Measurements from ENCODE around the gene KIRREL3.

Gene KIRREL3

GRCh38 chr11:126456089-126456488 lies 544.5 kb downstream of the KIRREL3 start:
- in situ Hi-C loops (cut with MboI; ENCODE audit: low pct_unique_long_range_greater_than_20kb, low sequenced_read_pairs, unreplicated experiment): no loop called here
- DNase-seq (ENCODE audit: low spot score): no peak

GRCh38 chr11:126452241-126453101 lies 548.1 kb downstream of the KIRREL3 start:
- in situ Hi-C loops (cut with MboI; ENCODE audit: low pct_unique_long_range_greater_than_20kb, low sequenced_read_pairs, unreplicated experiment): no loop called here
- DNase-seq (ENCODE audit: low spot score): no peak
- TF ChIP-seq CTCF (IDR thresholded peaks at IDR 0.05; ENCODE audit: extremely low read depth, insufficient read depth, missing control alignments): no peak

More at GRCh38 chr11:126456089-126456488, 544.5 kb downstream of the KIRREL3 start:
- no peak for TF ChIP-seq CTCF (IDR thresholded peaks at IDR 0.05; ENCODE audit: extremely low read depth, insufficient read depth, missing control alignments)

- in situ Hi-C loops (cut with MboI; ENCODE audit: low pct_unique_long_range_greater_than_20kb, low sequenced_read_pairs, unreplicated experiment): no loop called here
- no peak for TF ChIP-seq CTCF (IDR thresholded peaks at IDR 0.05; ENCODE audit: extremely low read depth, insufficient read depth, missing control alignments)
- DNase-seq (ENCODE audit: low spot score): no peak
Observed at GRCh38 chr11:126451211-126451802, 549.3 kb downstream of the KIRREL3 start.

GRCh38 chr11:126450806-126451205 lies 549.8 kb downstream of the KIRREL3 start:
- TF ChIP-seq CTCF (IDR thresholded peaks at IDR 0.05; ENCODE audit: extremely low read depth, insufficient read depth, missing control alignments): no peak
- in situ Hi-C loops (cut with MboI; ENCODE audit: low pct_unique_long_range_greater_than_20kb, low sequenced_read_pairs, unreplicated experiment): no loop called here
- no peak for DNase-seq (ENCODE audit: low spot score)

GRCh38 chr11:126450198-126450597 lies 550.4 kb downstream of the KIRREL3 start:
- no peak for DNase-seq (ENCODE audit: low spot score)
- in situ Hi-C loops (cut with MboI; ENCODE audit: low pct_unique_long_range_greater_than_20kb, low sequenced_read_pairs, unreplicated experiment): no loop called here
- no peak for TF ChIP-seq CTCF (IDR thresholded peaks at IDR 0.05; ENCODE audit: extremely low read depth, insufficient read depth, missing control alignments)

- in situ Hi-C loops (cut with MboI; ENCODE audit: low pct_unique_long_range_greater_than_20kb, low sequenced_read_pairs, unreplicated experiment): loop anchor here (25.0 kb wide), 2 partner anchors 541 to 891 kb away; no protein-coding TSS in a partner anchor
- DNase-seq (ENCODE audit: low spot score): no peak
- no peak for TF ChIP-seq CTCF (IDR thresholded peaks at IDR 0.05; ENCODE audit: extremely low read depth, insufficient read depth, missing control alignments)
Observed at GRCh38 chr11:126446581-126446980, 554.0 kb downstream of the KIRREL3 start.

Measured in GM13977 (cell line).